Spleen (tissue), 11 donors: Measurements from ENCODE around the gene ABCC5. TPM values are rescaled to one million over a fixed set of nuclear protein-coding genes. Genes with fewer than 3 reads are reported as not detected.

Experiments used
- DNase-seq: peaks from one replicate; pipeline ENCODE4 v3.0.0-alpha.2; 2020
- H3K27ac ChIP-seq, 8 donors: fragments of 200-600 bp; sonication (generic) in 7 of 8; 1 replicate in 4 of 8; 2 replicates in 4 of 8; pipeline versions ENCODE4 v1.5.0 to v1.8.0; 2016 to 2021; ENCODE audit warnings: inconsistent platforms in 4 of 8, mild to moderate bottlenecking in 4 of 8, moderate library complexity in 1 of 8
- H3K27me3 ChIP-seq, 7 donors: fragments of 200-600 bp; sonication (generic) in 6 of 7; replicated peaks in 1 of 7; 1 replicate in 4 of 7; 2 replicates in 3 of 7; pipeline versions ENCODE4 v1.5.0 to v1.8.0; 2016 to 2021; ENCODE audit warnings: inconsistent platforms in 3 of 7, mild to moderate bottlenecking in 1 of 7
- H3K36me3 ChIP-seq, 6 donors: fragments of 200-600 bp; sonication (generic) in 5 of 6; 1 replicate in 4 of 6; 2 replicates in 2 of 6; pipeline versions ENCODE4 v1.5.0 to v1.8.0; 2016 to 2021; ENCODE audit warnings: inconsistent platforms in 2 of 6
- H3K4me1 ChIP-seq, 6 donors: fragments of 200-600 bp; sonication (generic) in 5 of 6; 1 replicate in 3 of 6; 2 replicates in 3 of 6; pipeline versions ENCODE4 v1.5.0 to v1.8.0; 2016 to 2021; ENCODE audit warnings: inconsistent platforms in 3 of 6
- H3K4me3 ChIP-seq, 8 donors: fragments of 200-600 bp; sonication (generic) in 7 of 8; 1 replicate in 4 of 8; 2 replicates in 4 of 8; pipeline versions ENCODE4 v1.5.0 to v1.8.0; 2016 to 2021; ENCODE audit warnings: inconsistent platforms in 4 of 8, mild to moderate bottlenecking in 4 of 8, moderate library complexity in 2 of 8
- H3K9me3 ChIP-seq, 8 donors: fragments of 200-600 bp; sonication (generic) in 7 of 8; 1 replicate in 4 of 8; 2 replicates in 4 of 8; pipeline versions ENCODE4 v1.5.0 to v1.8.0; 2016 to 2021; ENCODE audit warnings: inconsistent platforms in 4 of 8
- POLR2A ChIP-seq, 3 donors: fragments of 450-650 bp; IDR thresholded peaks; one replicate each; pipeline ENCODE4 v1.5.1; 2017; ENCODE audit warnings: antibody characterized with exemption in 3 of 3, mild to moderate bottlenecking in 1 of 3
- POLR2AphosphoS5 ChIP-seq, 3 donors: sonication (generic); formaldehyde crosslinking; IDR thresholded peaks; one replicate each; pipeline ENCODE4 v1.5.1; 2017; ENCODE audit warnings: antibody characterized with exemption in 3 of 3
- WGBS, 5 donors: extraction: QIAGEN DNeasy Blood & Tissue Kit in 3 of 5; methylation state at CpG; one replicate each; pipeline versions ENCODE4 v1.1.5 to v1.1.7; 2013 to 2018; 5-methylcytosine and 5-hydroxymethylcytosine counted together
- intact Hi-C: fragments of 100-400 bp; cut with DNase I; formaldehyde crosslinking; loops from one replicate; pipeline ENCODE4 v1.15.0; 2023; ENCODE audit warnings: low total_unique reads
- polyA plus RNA-seq, 3 donors: library from polyadenylated mRNA; stranded (reverse); fragments of 200-250 nt; gene quantifications; one replicate each; pipeline ENCODE4 v1.2.1, GENCODE V29; 2013
- total RNA-seq, 7 donors: library from RNA; depleted of rRNA in 3 of 7; stranded (reverse); fragments of >200 nt in 3 of 7; fragmentation: NEBNext Ultra II Directional in 4 of 7; extraction: Animal tissue kit (Norgen Biotek cat#: 25700) in 4 of 7; gene quantifications; one replicate each; pipeline versions ENCODE4 v1.1.0 to v1.2.1, GENCODE V29; 2016 to 2021
- TF ChIP-seq, protein P1 (sequence below), 11 experiments: fragments of 200-600 bp in 7 of 11; fragments of 450-650 bp in 4 of 11; sonication (generic) in 4 of 11; IDR thresholded peaks in 8 of 11; conservative IDR thresholded peaks in 3 of 11; 1 replicate in 7 of 11; 2 replicates in 4 of 11; pipeline versions ENCODE4 v1.4.0 to v1.8.0; 2016 to 2021; ENCODE audit warnings: antibody characterized with exemption in 11 of 11, inconsistent platforms in 4 of 11, mild to moderate bottlenecking in 1 of 11
- donor health status: healthy with polysubstance abuse.
- donor health status: DM: no; HTN: no; CAD: no; lungs with moderate emphysema.
- donor health status: DM: no; HTN: no; CAD: no.
- donor health status: Bipolar disorder and iron deficiency.
- donor health status: healthy.
- donor health status: DM: no; HTN: no; CAD: no.
- donor health status: DM: yes; HTN: yes; CAD: no.

ABCC5 gene
- total and polyA plus RNA-seq, 10 donors: 19.6 to 112 (median 59.9) TPM

DNA sequence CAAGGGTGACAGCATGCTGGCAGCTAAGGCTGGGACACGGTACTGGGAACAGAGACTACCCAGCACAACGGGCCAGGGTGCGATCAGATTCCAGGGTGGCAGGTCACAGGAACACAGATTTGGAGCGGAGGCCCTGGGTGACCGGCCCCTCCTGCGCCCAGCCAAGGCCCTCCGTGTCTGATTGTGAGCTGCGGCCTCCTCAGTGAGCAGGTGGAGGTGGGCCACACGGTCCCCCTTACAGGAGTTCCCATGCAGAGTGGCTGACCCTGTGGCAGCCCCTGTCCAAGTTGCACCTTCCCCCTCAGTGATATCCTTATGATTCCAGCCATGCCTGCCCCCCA lies 104.1 kb downstream of the ABCC5 start:
- Histone ChIP-seq H3K27ac (no peak overlapping the region), H3K36me3 (no peaks in the 10 kb centered on the region), H3K27me3 (no peaks in the 10 kb centered on the region), H3K4me3 (no peak overlapping the region), H3K4me1 (no peaks in the 10 kb centered on the region), H3K9me3 (no peaks in the 10 kb centered on the region)
- no peak for DNase-seq
- TF ChIP-seq POLR2AphosphoS5 (IDR thresholded peaks at IDR 0.05) (no peak), POLR2A (IDR thresholded peaks at IDR 0.05) (no peak)
- TF ChIP-seq, protein P1, sequence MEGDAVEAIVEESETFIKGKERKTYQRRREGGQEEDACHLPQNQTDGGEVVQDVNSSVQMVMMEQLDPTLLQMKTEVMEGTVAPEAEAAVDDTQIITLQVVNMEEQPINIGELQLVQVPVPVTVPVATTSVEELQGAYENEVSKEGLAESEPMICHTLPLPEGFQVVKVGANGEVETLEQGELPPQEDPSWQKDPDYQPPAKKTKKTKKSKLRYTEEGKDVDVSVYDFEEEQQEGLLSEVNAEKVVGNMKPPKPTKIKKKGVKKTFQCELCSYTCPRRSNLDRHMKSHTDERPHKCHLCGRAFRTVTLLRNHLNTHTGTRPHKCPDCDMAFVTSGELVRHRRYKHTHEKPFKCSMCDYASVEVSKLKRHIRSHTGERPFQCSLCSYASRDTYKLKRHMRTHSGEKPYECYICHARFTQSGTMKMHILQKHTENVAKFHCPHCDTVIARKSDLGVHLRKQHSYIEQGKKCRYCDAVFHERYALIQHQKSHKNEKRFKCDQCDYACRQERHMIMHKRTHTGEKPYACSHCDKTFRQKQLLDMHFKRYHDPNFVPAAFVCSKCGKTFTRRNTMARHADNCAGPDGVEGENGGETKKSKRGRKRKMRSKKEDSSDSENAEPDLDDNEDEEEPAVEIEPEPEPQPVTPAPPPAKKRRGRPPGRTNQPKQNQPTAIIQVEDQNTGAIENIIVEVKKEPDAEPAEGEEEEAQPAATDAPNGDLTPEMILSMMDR (IDR thresholded peaks at IDR 0.05 in 8 of 11, conservative IDR thresholded peaks at IDR 0.05 in 3 of 11): no peak
- intact Hi-C loops: no loop called here
- 72 to 97% (median 78%) methylated on average over 8 to 9 of the region's 9 CpGs for WGBS, 5 donors

DNA sequence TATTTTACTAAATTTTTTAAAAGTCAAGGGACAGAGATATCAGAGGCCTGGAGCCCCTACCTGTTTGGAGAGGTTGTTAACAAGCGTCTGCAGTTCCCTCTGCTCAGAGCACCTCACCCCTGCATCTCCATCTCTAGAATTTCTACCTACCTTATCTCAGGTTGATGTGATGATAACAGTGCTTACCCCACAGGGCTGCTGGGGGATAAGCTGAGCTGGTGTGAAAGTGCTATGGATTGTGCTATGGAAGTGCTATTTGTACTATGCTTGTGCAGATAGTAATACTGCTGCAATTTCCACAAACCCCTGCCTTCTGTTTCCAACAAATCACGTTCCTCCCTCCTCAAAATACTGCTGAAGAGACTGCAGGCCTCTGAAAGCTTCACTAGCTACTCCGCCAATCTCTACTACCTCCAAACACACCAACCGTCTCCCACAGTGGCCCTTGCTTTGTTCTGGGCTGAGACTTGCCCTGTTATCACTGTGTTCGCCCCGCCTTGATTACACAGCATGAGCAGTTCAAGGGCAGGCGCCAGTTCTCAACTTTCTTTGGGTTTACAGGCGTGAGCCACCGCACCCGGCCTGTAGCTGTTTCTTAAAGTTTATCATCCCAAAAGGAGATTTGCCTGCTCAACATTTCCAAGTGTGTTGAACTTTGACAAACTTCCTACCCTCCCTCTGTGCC lies 104.6 kb downstream of the ABCC5 start:
- Histone ChIP-seq H3K9me3 (no peaks in the 10 kb centered on the region), H3K4me3 (no peak overlapping the region), H3K27ac (no peak overlapping the region), H3K4me1 (no peaks in the 10 kb centered on the region), H3K27me3 (no peaks in the 10 kb centered on the region), H3K36me3 (no peaks in the 10 kb centered on the region)
- no peak for DNase-seq
- 80 to 94% (median 89%) methylated on average over 10 of the region's 10 CpGs for WGBS, 5 donors
- no peak for TF ChIP-seq POLR2A (IDR thresholded peaks at IDR 0.05)
- TF ChIP-seq, protein P1 (IDR thresholded peaks at IDR 0.05 in 8 of 11, conservative IDR thresholded peaks at IDR 0.05 in 3 of 11): no peak
- no peak for TF ChIP-seq POLR2AphosphoS5 (IDR thresholded peaks at IDR 0.05)
- intact Hi-C loops: no loop called here

GRCh38 chr3:183911763-183912506 lies 105.7 kb downstream of the ABCC5 start:
- H3K27ac ChIP-seq: no peak overlapping the region
- no peaks in the 10 kb centered on the region for H3K27me3 ChIP-seq
- no peak for DNase-seq
- 81 to 92% (median 84%) methylated on average over 8 of the region's 8 CpGs for WGBS, 5 donors
- no peak overlapping the region for H3K4me3 ChIP-seq
- H3K4me1 ChIP-seq: no peaks in the 10 kb centered on the region
- H3K36me3 ChIP-seq: no peaks in the 10 kb centered on the region
- H3K9me3 ChIP-seq: no peaks in the 10 kb centered on the region
- no peak for TF ChIP-seq POLR2A (IDR thresholded peaks at IDR 0.05)
- TF ChIP-seq POLR2AphosphoS5 (IDR thresholded peaks at IDR 0.05): no peak
- intact Hi-C loops: no loop called here

DNA sequence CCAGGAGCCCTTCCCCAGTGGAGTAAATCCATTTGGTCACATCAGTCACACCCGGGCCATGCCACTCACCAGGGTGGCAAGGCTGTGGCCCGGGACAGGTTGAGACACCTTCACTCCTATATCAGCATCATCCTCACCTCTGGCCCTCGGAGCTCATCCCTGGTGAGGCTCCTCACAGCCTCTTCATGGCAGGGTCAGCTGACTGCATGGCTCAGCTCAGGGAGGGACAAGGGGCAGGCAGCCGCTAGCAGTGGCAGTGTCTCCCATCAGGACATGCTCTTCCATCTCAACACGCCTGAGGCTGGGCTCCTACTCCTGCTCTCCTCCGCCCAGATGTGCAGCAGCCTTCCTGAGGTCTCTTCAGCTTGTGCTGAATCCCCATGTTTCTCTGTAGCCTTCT lies 106.6 kb downstream of the ABCC5 start:
- WGBS, 5 donors: 67 to 89% (median 86%) methylated on average over 5 to 6 of the region's 6 CpGs
- no peak overlapping the region for H3K27ac ChIP-seq
- no peaks in the 10 kb centered on the region for H3K9me3 ChIP-seq
- no peak for DNase-seq
- H3K4me3 ChIP-seq: no peak overlapping the region
- intact Hi-C loops: no loop called here
- no peaks in the 10 kb centered on the region for H3K36me3 ChIP-seq
- no peaks in the 10 kb centered on the region for H3K4me1 ChIP-seq
- no peaks in the 10 kb centered on the region for H3K27me3 ChIP-seq
- no peak for TF ChIP-seq POLR2A (IDR thresholded peaks at IDR 0.05)
- TF ChIP-seq, protein P1 (IDR thresholded peaks at IDR 0.05 in 8 of 11, conservative IDR thresholded peaks at IDR 0.05 in 3 of 11): no peak
